SU-DHL-6 (cell line): Measurements from ENCODE around the gene EPHX1.

Source experiments
- H2AFZ ChIP-seq: fragments of 200-600 bp; sonication (generic); 2 replicates; pipeline ENCODE4 v1.6.1; 2014; ENCODE audit warnings: low read depth, mild to moderate bottlenecking, moderate library complexity, mixed read lengths, antibody characterized with exemption, low read length; ENCODE audit not compliant: severe bottlenecking
- H3F3A ChIP-seq: fragments of 200-600 bp; shearing (Covaris generic); 2 replicates; pipeline ENCODE4 v1.6.0; 2016; ENCODE audit warnings: antibody characterized with exemption, mild to moderate bottlenecking; ENCODE audit not compliant: insufficient read depth
- H3K27ac ChIP-seq: fragments of 200-600 bp; sonication (generic); 2 replicates; pipeline ENCODE4 v1.5.1; 2016; ENCODE audit warnings: low read depth, mild to moderate bottlenecking, low read length, moderate library complexity, mixed read lengths
- H3K27me3 ChIP-seq: fragments of 200-600 bp; sonication (generic), shearing (Covaris generic); 2 replicates; pipeline ENCODE4 v1.6.0; 2014; ENCODE audit warnings: mild to moderate bottlenecking, low read length
- H3K36me3 ChIP-seq: fragments of 200-600 bp; sonication (generic); 2 replicates; pipeline ENCODE4 v1.6.1; 2014; ENCODE audit warnings: mild to moderate bottlenecking, low read length, mixed read lengths
- H3K4me2 ChIP-seq: fragments of 300-600, 200-600 bp; shearing (Covaris generic), sonication (generic); 2 replicates; pipeline ENCODE4 v1.6.0; 2014; ENCODE audit warnings: low read length, low read depth, mild to moderate bottlenecking; ENCODE audit not compliant: poor library complexity, severe bottlenecking
- H3K4me3 ChIP-seq: fragments of 200-600 bp; sonication (generic); 2 replicates; pipeline ENCODE4 v1.5.1; 2014; ENCODE audit warnings: antibody characterized with exemption, low read length, mild to moderate bottlenecking, mixed read lengths; ENCODE audit not compliant: insufficient read depth, poor library complexity, severe bottlenecking
- H3K79me2 ChIP-seq: fragments of 200-600 bp; sonication (generic); 2 replicates; pipeline ENCODE4 v1.6.1; 2014; ENCODE audit warnings: mild to moderate bottlenecking, low read length, moderate library complexity; ENCODE audit not compliant: insufficient read depth
- H3K9ac ChIP-seq: fragments of 200-600 bp; sonication (generic); 2 replicates; pipeline ENCODE4 v1.7.0; 2014; ENCODE audit warnings: mild to moderate bottlenecking, low read length
- H3K9me2 ChIP-seq: fragments of 200-600 bp; sonication (generic); replicated peaks from 2 replicates; pipeline ENCODE4 v1.6.1; 2014; ENCODE audit warnings: low read length; ENCODE audit not compliant: insufficient read depth
- H3K9me3 ChIP-seq: fragments of 200-600 bp; sonication (generic); 2 replicates; pipeline ENCODE4 v1.6.1; 2014; ENCODE audit warnings: low read length, mixed read lengths; ENCODE audit not compliant: insufficient read depth
- H4K20me1 ChIP-seq: fragments of 200-600 bp; sonication (generic); 2 replicates; pipeline ENCODE4 v1.6.1; 2014; ENCODE audit warnings: low read depth, mild to moderate bottlenecking, antibody characterized with exemption, low read length, moderate library complexity, mixed read lengths
- CTCF ChIP-seq: fragments of 200-600 bp; sonication (generic); IDR thresholded peaks from one replicate; pipeline ENCODE4 v1.5.1; 2017; ENCODE audit warnings: antibody characterized with exemption, mild to moderate bottlenecking, low read length, moderate library complexity; ENCODE audit not compliant: insufficient read depth, poor library complexity, severe bottlenecking
- EZH2phosphoT487 ChIP-seq: fragments of 200-600 bp; sonication (generic), shearing (Covaris generic); conservative IDR thresholded peaks from 2 replicates; pipeline ENCODE4 v1.6.1; 2018; ENCODE audit warnings: mild to moderate bottlenecking, antibody characterized with exemption, low read length, moderate library complexity, mixed read lengths

The EPHX1 gene

DNA sequence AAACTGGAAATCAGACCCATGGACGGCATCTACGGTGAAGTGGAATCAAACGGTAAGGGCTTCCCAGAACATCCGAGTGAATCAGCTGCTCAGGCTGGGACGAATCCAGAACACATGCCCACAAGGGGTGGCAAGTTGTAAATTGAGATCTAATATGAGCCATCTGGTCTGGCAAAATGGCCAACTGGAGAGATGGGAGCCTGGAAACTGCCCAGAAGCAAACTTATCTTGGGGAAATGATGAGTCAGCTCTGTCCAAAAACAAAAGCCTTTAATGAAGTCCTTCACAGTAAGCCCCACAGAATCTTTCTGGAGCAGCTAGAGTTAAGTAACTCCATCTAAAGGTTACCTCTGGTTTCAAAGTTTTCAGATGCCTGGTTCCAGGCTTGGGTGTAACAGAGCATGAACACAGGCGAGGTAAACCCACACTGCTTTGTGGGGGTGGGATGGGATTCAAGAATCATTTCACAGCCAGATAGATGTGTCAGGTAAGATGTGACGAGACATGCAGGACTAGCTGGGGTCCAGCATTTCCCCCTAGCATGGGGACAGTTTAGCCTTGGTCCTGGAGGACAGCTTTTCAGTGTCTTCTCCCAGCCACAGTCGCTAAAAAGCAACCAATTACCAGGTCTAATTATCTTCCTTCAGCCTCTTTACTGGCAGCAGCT is 42.8 kb upstream of the EPHX1 start:
- Histone ChIP-seq H3K9me2 (no peaks in the 10 kb centered on the region), H3K79me2 (no peaks in the 10 kb centered on the region), H4K20me1 (no peaks in the 10 kb centered on the region), H3K36me3 (no peaks in the 10 kb centered on the region), H3K9me3 (no peaks in the 10 kb centered on the region), H3F3A (no peaks in the 10 kb centered on the region), H3K4me2 (no peak overlapping the region), H3K27me3 (no peaks in the 10 kb centered on the region), H3K27ac (no peak overlapping the region), H2AFZ (no peak overlapping the region), H3K9ac (no peak overlapping the region), H3K4me3 (no peak overlapping the region)
- TF ChIP-seq EZH2phosphoT487: no peak
- TF ChIP-seq CTCF: no peak

DNA sequence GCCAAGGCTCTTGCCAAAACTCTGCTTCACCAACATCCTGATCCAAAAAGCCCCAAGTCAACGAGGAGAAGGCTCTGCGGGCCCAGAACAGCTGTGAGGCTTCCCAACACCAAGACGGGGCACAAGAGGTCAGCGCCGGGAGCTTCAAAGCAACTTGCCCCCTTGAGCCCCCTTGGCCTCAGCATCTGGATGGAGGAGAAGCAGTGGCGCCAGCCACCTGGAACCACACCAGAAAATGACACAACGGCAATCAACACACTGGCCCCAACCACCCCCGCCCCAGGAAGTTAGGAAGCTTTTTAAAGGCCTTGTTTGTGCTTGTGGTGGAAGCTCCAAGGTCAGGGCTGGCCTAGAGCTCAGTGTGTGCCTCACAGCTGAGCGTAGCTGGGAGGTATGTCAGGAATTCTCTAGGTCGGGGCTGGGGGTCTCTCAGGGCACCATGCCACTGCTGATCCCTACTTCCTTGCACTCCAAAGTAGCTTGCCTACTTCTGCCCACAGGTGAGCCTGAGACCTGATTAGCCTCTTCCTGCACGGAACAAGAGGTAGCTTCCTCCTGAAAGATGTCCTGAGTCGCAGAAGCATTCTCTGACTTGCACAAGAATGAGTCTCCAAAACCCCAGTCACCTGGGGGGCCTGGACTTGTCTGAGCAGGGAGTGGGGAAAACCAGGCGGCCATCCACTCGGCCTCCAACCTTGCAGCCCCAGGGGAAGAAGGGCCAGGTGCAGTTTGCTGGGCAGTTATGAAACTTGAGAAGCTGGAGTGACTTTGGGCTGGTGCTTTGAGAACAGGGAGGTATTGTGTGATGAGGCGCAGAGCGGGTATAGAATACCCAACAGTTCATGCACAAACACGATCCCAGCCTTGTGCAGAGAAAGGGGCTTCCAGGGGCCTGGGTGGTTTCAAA is 42.0 kb upstream of the EPHX1 start:
- Histone ChIP-seq H3K9ac (no peak overlapping the region), H2AFZ (no peak overlapping the region), H3K4me3 (no peak overlapping the region), H3K9me3 (no peaks in the 10 kb centered on the region), H3F3A (no peaks in the 10 kb centered on the region), H4K20me1 (no peaks in the 10 kb centered on the region), H3K27ac (no peak overlapping the region), H3K9me2 (no peaks in the 10 kb centered on the region), H3K27me3 (no peaks in the 10 kb centered on the region), H3K4me2 (no peak overlapping the region), H3K36me3 (no peaks in the 10 kb centered on the region), H3K79me2 (no peaks in the 10 kb centered on the region)
- TF ChIP-seq CTCF: no peak
- no peak for TF ChIP-seq EZH2phosphoT487

- no peak overlapping the region for H3K9ac ChIP-seq
- H3K4me3 ChIP-seq: no peak overlapping the region
- H3K9me3 ChIP-seq: no peaks in the 10 kb centered on the region
- no peaks in the 10 kb centered on the region for H3F3A ChIP-seq
- no peak overlapping the region for H2AFZ ChIP-seq
- H3K27me3 ChIP-seq: no peaks in the 10 kb centered on the region
- no peak overlapping the region for H3K4me2 ChIP-seq
- H3K36me3 ChIP-seq: no peaks in the 10 kb centered on the region
- no peak for TF ChIP-seq EZH2phosphoT487
- no peak for TF ChIP-seq CTCF
- no peak overlapping the region for H3K27ac ChIP-seq
- H3K9me2 ChIP-seq: no peaks in the 10 kb centered on the region
- H4K20me1 ChIP-seq: no peaks in the 10 kb centered on the region
- H3K79me2 ChIP-seq: no peaks in the 10 kb centered on the region
Observed at GRCh38 chr1:225768662-225769426, 41.1 kb upstream of the EPHX1 start.
